Measurements from ENCODE around the gene TMEM132C. TPM values are rescaled to one million over a fixed set of nuclear protein-coding genes. Genes with fewer than 3 reads are reported as not detected.

TMEM132C gene
- total RNA-seq, 2 donors from 2014 or later, result not detected

DNA sequence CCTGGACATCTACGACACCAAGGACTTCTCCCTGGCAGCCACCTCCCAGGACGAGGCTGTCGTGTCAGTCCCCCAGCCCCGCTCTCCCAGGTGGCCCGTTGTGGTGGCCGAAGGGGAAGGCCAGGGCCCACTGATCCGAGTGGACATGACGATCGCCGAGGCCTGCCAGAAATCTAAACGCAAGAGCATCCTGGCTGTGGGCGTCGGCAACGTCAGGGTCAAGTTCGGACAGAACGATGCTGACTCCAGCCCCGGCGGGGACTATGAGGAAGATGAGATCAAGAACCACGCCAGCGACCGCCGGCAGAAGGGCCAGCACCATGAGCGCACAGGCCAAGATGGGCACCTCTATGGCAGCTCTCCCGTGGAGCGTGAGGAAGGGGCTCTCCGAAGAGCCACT lies 438.2 kb downstream of the TMEM132C start:
- DNase-seq, result no peak
- Mint-ChIP-seq H3K4me1 (no peaks in the 10 kb centered on the region), H3K27ac (no peak overlapping the region), H3K4me3 (no peak overlapping the region), H3K36me3 (ENCODE audit: low read depth) (no peaks in the 10 kb centered on the region), H3K27me3 (no peaks in the 10 kb centered on the region)
- no peak for ATAC-seq
- H3K9me3 ChIP-seq (ENCODE audit: control insufficient read depth, low read length, poor library complexity, severe bottlenecking), result no peaks in the 10 kb centered on the region

DNA sequence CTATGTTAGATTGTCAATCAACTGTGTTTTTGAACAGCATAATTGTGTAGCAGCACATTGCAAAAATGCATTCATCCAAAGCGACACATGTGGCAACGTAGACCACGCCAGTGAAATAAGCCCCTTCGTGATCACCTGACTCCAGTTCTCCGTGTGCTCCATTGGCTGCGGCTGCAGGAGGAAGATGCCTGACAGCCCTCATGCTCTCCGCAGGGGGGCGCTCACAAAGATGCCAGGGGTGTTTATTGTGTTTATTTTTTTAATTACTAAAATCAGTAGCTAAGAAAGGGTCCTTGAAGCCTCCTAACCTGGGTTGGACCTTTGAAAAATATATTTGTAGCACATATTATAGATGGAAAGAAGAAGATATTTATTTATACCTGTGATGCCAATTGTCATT lies 440.5 kb downstream of the TMEM132C start:
- no peak for DNase-seq
- H3K4me1 Mint-ChIP-seq, result no peaks in the 10 kb centered on the region
- no peak overlapping the region for H3K4me3 Mint-ChIP-seq
- H3K27ac Mint-ChIP-seq, result no peak overlapping the region
- no peaks in the 10 kb centered on the region for H3K36me3 Mint-ChIP-seq (ENCODE audit: low read depth)
- H3K27me3 Mint-ChIP-seq, result no peaks in the 10 kb centered on the region
- H3K9me3 ChIP-seq (ENCODE audit: control insufficient read depth, low read length, poor library complexity, severe bottlenecking), result no peaks in the 10 kb centered on the region
- ATAC-seq, result no peak

DNA sequence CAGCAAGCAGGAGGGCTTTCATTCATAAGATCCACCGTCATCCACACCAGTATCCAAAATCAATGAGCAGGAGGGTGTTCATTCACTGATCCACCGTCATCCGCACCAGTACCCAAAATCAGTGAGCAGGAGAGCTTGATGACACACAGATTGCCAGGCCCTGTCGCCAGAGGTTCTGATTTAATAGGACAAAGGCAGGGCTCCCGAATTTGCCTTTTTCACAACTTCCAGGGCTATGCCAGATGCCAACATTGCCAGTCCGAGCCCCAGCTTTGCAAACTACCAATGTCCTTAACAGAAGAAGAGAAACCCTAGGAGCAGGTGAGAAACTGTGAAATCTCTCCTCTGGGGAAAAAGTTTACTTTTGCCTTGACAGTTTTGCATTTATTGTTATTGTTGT lies 441.8 kb downstream of the TMEM132C start:
- H3K36me3 Mint-ChIP-seq (ENCODE audit: low read depth), result no peaks in the 10 kb centered on the region
- DNase-seq (no peak), ATAC-seq (no peak)
- no peaks in the 10 kb centered on the region for H3K9me3 ChIP-seq (ENCODE audit: control insufficient read depth, low read length, poor library complexity, severe bottlenecking)
- no peaks in the 10 kb centered on the region for H3K4me1 Mint-ChIP-seq
- no peaks in the 10 kb centered on the region for H3K27me3 Mint-ChIP-seq
- H3K27ac Mint-ChIP-seq, result no peak overlapping the region
- H3K4me3 Mint-ChIP-seq, result no peak overlapping the region

DNA sequence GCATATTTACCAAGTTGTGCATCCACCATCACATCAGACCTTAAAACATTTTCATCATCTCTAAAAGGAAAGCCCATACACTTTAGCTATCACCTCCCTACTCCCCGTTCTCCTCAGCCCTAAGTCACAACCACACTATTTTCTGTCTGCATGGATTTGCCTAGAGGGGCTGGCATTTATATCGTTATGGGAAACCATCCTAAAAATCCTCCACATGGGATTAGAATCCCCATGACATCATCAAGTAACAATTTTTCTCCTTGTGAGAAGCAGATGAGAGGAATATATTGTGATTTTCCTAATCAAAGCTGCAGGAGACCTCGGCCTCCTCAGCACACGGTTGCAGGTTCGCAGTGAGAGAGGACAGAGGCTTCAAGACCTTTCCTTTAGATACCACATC lies 442.7 kb downstream of the TMEM132C start:
- Mint-ChIP-seq H3K27ac (no peak overlapping the region), H3K36me3 (ENCODE audit: low read depth) (no peaks in the 10 kb centered on the region), H3K27me3 (no peaks in the 10 kb centered on the region), H3K4me3 (no peak overlapping the region), H3K4me1 (no peaks in the 10 kb centered on the region)
- DNase-seq (no peak), ATAC-seq (no peak)
- H3K9me3 ChIP-seq (ENCODE audit: control insufficient read depth, low read length, poor library complexity, severe bottlenecking), result no peaks in the 10 kb centered on the region

DNA sequence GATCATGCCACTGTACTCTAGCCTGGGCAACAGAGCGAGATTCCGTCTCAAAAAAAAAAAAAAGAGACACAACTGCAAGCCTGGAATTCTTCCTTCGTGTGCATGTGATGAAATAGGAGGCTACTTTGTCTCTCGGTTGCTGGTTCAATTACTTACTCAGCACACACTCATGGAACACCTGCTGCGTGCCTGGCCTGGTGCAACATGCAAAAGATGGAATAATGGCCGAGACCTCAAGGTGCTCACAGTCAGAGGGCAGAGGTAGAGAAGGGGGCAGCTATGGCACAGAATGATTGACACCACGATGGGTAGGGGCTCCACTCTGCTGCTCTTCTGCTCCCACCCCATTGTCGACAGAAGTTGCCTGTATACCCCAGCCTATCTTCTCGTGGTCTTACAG lies 444.5 kb downstream of the TMEM132C start:
- no peaks in the 10 kb centered on the region for H3K9me3 ChIP-seq (ENCODE audit: control insufficient read depth, low read length, poor library complexity, severe bottlenecking)
- no peak overlapping the region for H3K4me3 Mint-ChIP-seq
- no peaks in the 10 kb centered on the region for H3K27me3 Mint-ChIP-seq
- H3K4me1 Mint-ChIP-seq, result no peaks in the 10 kb centered on the region
- no peak overlapping the region for H3K27ac Mint-ChIP-seq
- no peaks in the 10 kb centered on the region for H3K36me3 Mint-ChIP-seq (ENCODE audit: low read depth)
- ATAC-seq (no peak), DNase-seq (no peak)

DNA sequence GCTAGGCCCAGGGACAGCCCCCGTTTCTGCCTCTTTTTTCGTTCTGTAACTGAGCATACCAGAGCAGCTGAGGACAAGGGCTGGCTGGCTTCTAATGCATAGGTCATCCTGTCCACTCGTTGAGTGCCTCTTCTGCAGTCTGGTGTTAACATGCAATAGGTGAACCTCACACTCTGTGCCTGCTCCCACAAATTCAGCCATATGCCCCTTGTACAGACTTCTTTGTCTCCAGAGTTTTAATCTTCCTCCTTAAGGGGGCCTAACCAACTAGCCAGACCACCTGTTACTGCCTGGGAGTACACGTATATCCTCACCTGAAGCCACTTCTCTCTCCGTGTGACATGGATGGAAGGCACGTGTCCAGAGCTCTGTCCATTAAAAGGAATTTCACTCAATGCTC lies 445.7 kb downstream of the TMEM132C start:
- H3K36me3 Mint-ChIP-seq (ENCODE audit: low read depth), result no peaks in the 10 kb centered on the region
- H3K27ac Mint-ChIP-seq, result no peak overlapping the region
- H3K4me1 Mint-ChIP-seq, result no peaks in the 10 kb centered on the region
- ATAC-seq (no peak), DNase-seq (no peak)
- H3K4me3 Mint-ChIP-seq, result no peak overlapping the region
- no peaks in the 10 kb centered on the region for H3K27me3 Mint-ChIP-seq
- no peaks in the 10 kb centered on the region for H3K9me3 ChIP-seq (ENCODE audit: control insufficient read depth, low read length, poor library complexity, severe bottlenecking)

DNA sequence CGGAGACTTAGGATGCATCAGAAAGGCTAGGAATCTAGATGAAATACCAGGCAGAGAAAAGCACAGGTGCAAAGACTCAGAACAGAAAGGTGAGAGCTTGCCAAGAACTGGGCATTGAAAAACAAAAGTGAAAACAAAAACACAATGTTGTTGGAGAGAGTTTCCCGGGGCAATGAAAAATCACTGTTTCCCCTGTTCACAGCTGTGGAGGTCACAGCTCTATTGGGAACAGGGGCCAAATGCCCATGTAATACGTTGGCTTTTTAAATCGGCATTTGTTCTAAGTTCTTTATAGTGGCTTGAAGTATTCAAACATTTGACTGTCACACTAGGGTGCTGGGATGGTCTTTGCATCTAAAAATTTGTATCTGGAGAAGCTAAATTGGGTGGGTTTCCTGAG lies 448.5 kb downstream of the TMEM132C start:
- ATAC-seq, result no peak
- H3K27me3 Mint-ChIP-seq, result no peaks in the 10 kb centered on the region
- DNase-seq, result no peak
- no peaks in the 10 kb centered on the region for H3K4me1 Mint-ChIP-seq
- no peak overlapping the region for H3K27ac Mint-ChIP-seq
- no peaks in the 10 kb centered on the region for H3K36me3 Mint-ChIP-seq (ENCODE audit: low read depth)
- no peak overlapping the region for H3K4me3 Mint-ChIP-seq
- no peaks in the 10 kb centered on the region for H3K9me3 ChIP-seq (ENCODE audit: control insufficient read depth, low read length, poor library complexity, severe bottlenecking)

DNA sequence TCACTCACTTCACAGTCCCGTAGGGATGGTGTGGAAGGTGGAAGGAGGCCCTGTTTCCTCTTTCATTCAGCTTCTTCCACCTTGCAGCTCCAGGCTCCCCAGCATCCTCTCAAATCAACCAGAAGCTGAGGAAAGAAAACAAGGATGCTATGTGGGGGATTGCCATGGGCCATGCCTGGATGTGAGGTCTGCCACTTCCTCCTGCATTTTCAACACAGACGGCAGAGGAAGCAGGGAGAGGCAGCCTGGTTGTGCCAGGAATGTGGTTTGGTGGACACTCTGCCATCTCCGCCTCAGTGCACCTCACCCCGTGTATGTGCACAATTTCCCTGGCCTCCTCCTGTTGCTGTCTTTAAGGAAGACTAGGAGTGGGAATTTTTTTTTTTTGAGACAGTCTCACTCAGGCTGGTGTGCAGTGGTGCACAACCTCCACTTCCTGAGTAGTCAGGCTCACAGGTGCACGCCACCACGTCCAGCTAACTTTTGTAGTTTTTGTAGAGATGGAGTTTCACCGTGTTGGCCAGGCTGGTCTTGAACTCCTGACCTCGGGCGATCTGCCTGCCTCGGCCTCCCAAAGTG lies 457.6 kb downstream of the TMEM132C start:
- DNase-seq, result no peak
- no peaks in the 10 kb centered on the region for H3K4me1 Mint-ChIP-seq
- H3K27ac Mint-ChIP-seq, result no peak overlapping the region
- H3K4me3 Mint-ChIP-seq, result no peak overlapping the region
- peaks cover 12% of the 10 kb centered on the region for H3K27me3 Mint-ChIP-seq
- no peaks in the 10 kb centered on the region for H3K9me3 ChIP-seq (ENCODE audit: control insufficient read depth, low read length, poor library complexity, severe bottlenecking)
- ATAC-seq, result no peak
- no peaks in the 10 kb centered on the region for H3K36me3 Mint-ChIP-seq (ENCODE audit: low read depth)

DNA sequence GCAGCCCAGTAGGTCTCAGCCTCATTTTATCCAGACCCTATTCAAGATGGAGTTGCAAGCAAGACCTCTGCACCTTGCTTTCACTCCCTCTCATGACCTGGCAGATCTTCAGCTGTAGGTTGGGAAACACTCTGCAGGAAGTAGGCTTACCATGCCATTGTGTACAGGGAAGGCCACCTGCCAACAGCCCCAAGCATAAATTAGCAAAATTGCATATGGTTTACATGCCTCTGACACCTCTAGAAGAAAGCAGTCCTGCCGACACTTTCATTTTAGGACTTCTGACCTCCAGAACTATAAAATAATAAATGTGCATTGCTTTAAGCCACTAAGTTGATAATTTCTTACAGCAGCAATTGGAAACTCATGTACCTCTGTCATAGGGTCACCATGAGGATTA lies 459.9 kb downstream of the TMEM132C start:
- ATAC-seq, result no peak
- H3K4me3 Mint-ChIP-seq, result no peak overlapping the region

DNA sequence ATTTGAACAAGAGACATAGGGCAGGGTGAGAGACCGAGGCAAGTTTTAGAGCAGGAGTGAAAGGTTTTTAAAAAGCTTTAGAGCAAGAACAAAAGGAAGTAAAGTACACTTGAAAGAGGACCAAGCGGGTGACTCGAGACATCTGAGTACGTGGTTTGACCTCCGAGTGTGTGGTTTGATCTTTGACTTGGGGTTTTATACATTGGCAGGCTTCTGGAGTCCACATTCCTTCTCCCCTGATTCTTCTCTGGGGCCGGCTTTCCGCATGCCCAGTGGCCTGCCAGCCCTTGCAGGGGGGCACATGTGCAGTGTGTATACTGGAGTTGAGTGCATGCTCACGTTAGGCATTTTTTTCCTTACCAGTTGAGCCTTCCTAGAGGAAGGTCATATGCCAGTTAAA lies 460.5 kb downstream of the TMEM132C start:
- Mint-ChIP-seq H3K4me3 (no peak overlapping the region), H3K36me3 (ENCODE audit: low read depth) (no peaks in the 10 kb centered on the region), H3K27me3 (peaks cover 15% of the 10 kb centered on the region), H3K4me1 (no peaks in the 10 kb centered on the region), H3K27ac (no peak overlapping the region)
- H3K9me3 ChIP-seq (ENCODE audit: control insufficient read depth, low read length, poor library complexity, severe bottlenecking), result no peaks in the 10 kb centered on the region
- no peak for DNase-seq
- ATAC-seq, result no peak

More for the DNA sequence above, 459.9 kb downstream of the TMEM132C start:
- no peaks in the 10 kb centered on the region for H3K9me3 ChIP-seq (ENCODE audit: control insufficient read depth, low read length, poor library complexity, severe bottlenecking)
- no peak overlapping the region for H3K27ac Mint-ChIP-seq
- DNase-seq, result no peak
- no peaks in the 10 kb centered on the region for H3K36me3 Mint-ChIP-seq (ENCODE audit: low read depth)
- peaks cover 15% of the 10 kb centered on the region for H3K27me3 Mint-ChIP-seq
- no peaks in the 10 kb centered on the region for H3K4me1 Mint-ChIP-seq

DNA sequence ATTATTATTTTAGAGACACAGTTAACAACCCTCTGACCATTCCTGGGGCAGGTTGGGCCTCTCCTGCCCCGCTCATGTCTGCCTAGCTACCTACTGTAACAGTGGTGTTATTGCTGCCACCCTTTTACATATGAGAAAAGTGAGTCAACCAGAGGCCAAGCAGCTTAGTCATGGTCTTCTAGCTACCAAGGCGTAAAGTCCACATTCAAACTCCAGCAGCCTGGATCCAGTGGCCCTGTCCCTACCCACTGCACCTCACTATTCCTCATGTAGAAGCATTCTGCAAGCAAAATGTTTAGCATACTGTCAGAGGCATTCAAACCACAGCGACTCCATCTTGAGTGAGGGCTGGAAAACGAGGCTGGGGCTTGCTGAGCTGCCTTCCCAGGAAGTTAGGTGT lies 461.0 kb downstream of the TMEM132C start:
- Mint-ChIP-seq H3K27me3 (peaks cover 15% of the 10 kb centered on the region), H3K4me1 (no peaks in the 10 kb centered on the region), H3K4me3 (no peak overlapping the region), H3K27ac (no peak overlapping the region), H3K36me3 (ENCODE audit: low read depth) (peaks cover under 1% of the 10 kb centered on the region)
- no peak for DNase-seq
- H3K9me3 ChIP-seq (ENCODE audit: control insufficient read depth, low read length, poor library complexity, severe bottlenecking), result no peaks in the 10 kb centered on the region
- ATAC-seq, result no peak

DNA sequence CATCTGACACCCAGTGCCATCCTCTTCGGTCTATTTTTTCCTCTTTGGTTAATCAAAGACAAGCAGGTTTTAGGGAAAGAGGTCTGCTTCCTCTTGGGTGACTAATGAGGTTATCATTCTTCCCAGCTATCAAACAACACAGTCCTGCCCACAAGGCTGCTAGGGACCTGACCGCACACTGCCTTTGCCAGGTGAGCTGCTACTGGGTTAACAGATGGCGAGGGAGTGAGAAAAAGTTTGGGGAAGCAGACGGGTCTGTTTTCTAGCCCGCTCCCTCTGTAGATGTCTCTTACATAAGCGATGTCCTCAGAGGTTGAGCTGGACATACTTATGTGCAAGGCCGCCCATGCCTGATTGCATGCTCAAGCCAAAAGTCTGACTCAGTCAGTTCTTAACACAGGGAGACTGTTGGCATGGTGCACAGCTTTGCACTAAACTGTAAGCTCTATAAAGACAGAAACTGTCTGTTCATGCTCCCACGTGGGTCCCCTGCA lies 462.7 kb downstream of the TMEM132C start:
- H3K4me1 Mint-ChIP-seq, result no peaks in the 10 kb centered on the region
- no peak overlapping the region for H3K4me3 Mint-ChIP-seq
- ATAC-seq, result no peak
- DNase-seq, result no peak
- H3K27me3 Mint-ChIP-seq, result peaks cover 26% of the 10 kb centered on the region
- H3K9me3 ChIP-seq (ENCODE audit: control insufficient read depth, low read length, poor library complexity, severe bottlenecking), result no peaks in the 10 kb centered on the region
- H3K36me3 Mint-ChIP-seq (ENCODE audit: low read depth), result peaks cover 3% of the 10 kb centered on the region
- no peak overlapping the region for H3K27ac Mint-ChIP-seq

DNA sequence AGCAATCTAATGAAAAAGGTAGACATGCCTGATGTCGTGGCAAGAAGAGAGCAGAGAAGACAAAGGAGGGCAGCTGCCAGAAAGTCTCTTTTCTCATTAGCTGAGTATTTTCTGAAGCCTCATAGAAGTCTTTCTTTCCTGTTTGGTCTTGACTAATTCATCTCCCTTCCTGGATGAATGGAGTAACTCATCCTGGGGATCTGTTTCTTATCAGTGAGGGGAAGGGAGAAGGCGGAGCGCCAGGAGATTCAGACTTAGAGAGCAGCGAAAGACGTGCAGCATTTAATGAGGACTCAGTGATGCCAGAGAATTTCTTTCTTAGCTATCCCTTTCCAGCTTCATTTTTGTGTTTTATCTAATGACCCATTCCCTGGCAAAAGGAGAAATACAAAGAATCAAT lies 467.4 kb downstream of the TMEM132C start:
- ATAC-seq, result no peak
- H3K4me3 Mint-ChIP-seq, result no peak overlapping the region
- H3K4me1 Mint-ChIP-seq, result no peaks in the 10 kb centered on the region
- H3K9me3 ChIP-seq (ENCODE audit: control insufficient read depth, low read length, poor library complexity, severe bottlenecking), result no peaks in the 10 kb centered on the region
- peaks cover 19% of the 10 kb centered on the region for H3K27me3 Mint-ChIP-seq
- H3K27ac Mint-ChIP-seq, result no peak overlapping the region
- no peak for DNase-seq
- peaks cover 5% of the 10 kb centered on the region for H3K36me3 Mint-ChIP-seq (ENCODE audit: low read depth)

DNA sequence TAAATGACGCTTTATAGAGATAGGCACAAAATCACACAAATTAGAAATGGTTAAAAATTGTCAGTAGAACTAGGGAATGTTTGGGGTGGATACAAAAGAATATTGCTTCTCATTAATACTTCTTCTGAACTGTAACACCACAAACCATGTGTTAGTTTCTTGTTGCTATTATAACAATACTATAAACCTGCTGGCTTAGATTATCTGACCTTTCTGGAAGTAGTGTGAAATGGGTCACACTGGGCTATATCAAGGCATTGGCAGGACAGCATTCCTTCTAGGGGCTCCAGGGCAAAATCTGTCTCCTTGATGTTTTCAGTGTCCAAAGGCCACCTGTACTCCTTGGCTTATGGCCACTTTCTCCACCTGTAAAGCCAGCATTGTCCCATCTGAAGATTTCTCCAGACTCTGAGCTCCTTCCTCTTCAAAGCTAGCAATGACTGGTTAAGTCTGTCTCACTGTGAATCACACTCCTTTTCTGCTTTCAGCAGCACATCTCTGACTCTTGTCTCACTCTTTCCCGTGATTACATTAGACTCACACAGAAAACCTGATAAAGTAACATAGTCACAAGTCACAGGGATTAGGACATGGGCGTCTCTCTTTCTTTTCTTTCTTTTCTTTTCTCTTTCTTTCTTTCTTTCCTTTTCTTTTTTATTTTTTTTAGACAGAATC lies 470.5 kb downstream of the TMEM132C start:
- Mint-ChIP-seq H3K27ac (no peak overlapping the region), H3K27me3 (peaks cover 20% of the 10 kb centered on the region), H3K4me3 (no peak overlapping the region), H3K36me3 (ENCODE audit: low read depth) (peaks cover 5% of the 10 kb centered on the region), H3K4me1 (no peaks in the 10 kb centered on the region)
- no peaks in the 10 kb centered on the region for H3K9me3 ChIP-seq (ENCODE audit: control insufficient read depth, low read length, poor library complexity, severe bottlenecking)
- ATAC-seq (no peak), DNase-seq (no peak)

Measured in T-helper 17 cell (primary cell).